ENCODE measurements around the gene ZNF212. TPM values are rescaled to one million over a fixed set of nuclear protein-coding genes. Genes with fewer than 3 reads are reported as not detected.

ZNF212 gene
- polyA plus RNA-seq, 1 donor from 2014 or later: 12.2 TPM

GRCh38 chr7:149282331-149282655 lies 42.8 kb downstream of the ZNF212 start:
- Histone ChIP-seq H4K20me1 (ENCODE audit: insufficient read depth) (no peaks in the 10 kb centered on the region), H3K27me3 (ENCODE audit: insufficient read depth, low read depth, low read length) (peaks cover 3% of the 10 kb centered on the region), H3K79me2 (replicated peaks; ENCODE audit: insufficient read depth, low read length) (no peaks in the 10 kb centered on the region), H3K4me2 (ENCODE audit: low read length) (no peak overlapping the region), H3K4me3 (ENCODE audit: low read length) (no peak overlapping the region), H2AFZ (ENCODE audit: low read depth, low read length) (no peak overlapping the region), H3F3A (ENCODE audit: insufficient read depth, low read length, poor library complexity, severe bottlenecking) (no peaks in the 10 kb centered on the region), H3K9ac (ENCODE audit: low read length) (no peak overlapping the region), H3K9me3 (ENCODE audit: low read length) (no peaks in the 10 kb centered on the region), H3K36me3 (ENCODE audit: insufficient read depth, low read length) (no peaks in the 10 kb centered on the region), H3K9me2 (ENCODE audit: insufficient read depth, low read length) (no peaks in the 10 kb centered on the region), H3K27ac (ENCODE audit: low read length) (no peak overlapping the region)
- TF ChIP-seq, protein P1, sequence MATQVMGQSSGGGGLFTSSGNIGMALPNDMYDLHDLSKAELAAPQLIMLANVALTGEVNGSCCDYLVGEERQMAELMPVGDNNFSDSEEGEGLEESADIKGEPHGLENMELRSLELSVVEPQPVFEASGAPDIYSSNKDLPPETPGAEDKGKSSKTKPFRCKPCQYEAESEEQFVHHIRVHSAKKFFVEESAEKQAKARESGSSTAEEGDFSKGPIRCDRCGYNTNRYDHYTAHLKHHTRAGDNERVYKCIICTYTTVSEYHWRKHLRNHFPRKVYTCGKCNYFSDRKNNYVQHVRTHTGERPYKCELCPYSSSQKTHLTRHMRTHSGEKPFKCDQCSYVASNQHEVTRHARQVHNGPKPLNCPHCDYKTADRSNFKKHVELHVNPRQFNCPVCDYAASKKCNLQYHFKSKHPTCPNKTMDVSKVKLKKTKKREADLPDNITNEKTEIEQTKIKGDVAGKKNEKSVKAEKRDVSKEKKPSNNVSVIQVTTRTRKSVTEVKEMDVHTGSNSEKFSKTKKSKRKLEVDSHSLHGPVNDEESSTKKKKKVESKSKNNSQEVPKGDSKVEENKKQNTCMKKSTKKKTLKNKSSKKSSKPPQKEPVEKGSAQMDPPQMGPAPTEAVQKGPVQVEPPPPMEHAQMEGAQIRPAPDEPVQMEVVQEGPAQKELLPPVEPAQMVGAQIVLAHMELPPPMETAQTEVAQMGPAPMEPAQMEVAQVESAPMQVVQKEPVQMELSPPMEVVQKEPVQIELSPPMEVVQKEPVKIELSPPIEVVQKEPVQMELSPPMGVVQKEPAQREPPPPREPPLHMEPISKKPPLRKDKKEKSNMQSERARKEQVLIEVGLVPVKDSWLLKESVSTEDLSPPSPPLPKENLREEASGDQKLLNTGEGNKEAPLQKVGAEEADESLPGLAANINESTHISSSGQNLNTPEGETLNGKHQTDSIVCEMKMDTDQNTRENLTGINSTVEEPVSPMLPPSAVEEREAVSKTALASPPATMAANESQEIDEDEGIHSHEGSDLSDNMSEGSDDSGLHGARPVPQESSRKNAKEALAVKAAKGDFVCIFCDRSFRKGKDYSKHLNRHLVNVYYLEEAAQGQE (IDR thresholded peaks at IDR 0.05; ENCODE audit: borderline replicate concordance): no peak
- TF ChIP-seq SMC3 (conservative IDR thresholded peaks at IDR 0.05; ENCODE audit: poor library complexity): no peak
- TF ChIP-seq EP300 (conservative IDR thresholded peaks at IDR 0.05; ENCODE audit: poor library complexity, severe bottlenecking): no peak
- no peak for TF ChIP-seq CTCF (IDR thresholded peaks at IDR 0.05; ENCODE audit: poor library complexity, severe bottlenecking)
- no peak for TF ChIP-seq EZH2 (IDR thresholded peaks at IDR 0.05; ENCODE audit: borderline replicate concordance, insufficient read depth, low read length, poor library complexity, severe bottlenecking)
- no peak for TF ChIP-seq RAD21 (conservative IDR thresholded peaks at IDR 0.05)
- no peak for TF ChIP-seq MXI1 (conservative IDR thresholded peaks at IDR 0.05; ENCODE audit: poor library complexity, severe bottlenecking)
- no peak for TF ChIP-seq POLR2AphosphoS5 (IDR thresholded peaks at IDR 0.05)
- no peak for TF ChIP-seq TAF1 (IDR thresholded peaks at IDR 0.05; ENCODE audit: low read depth)

GRCh38 chr7:149283321-149283720 lies 43.9 kb downstream of the ZNF212 start:
- Histone ChIP-seq H3F3A (ENCODE audit: insufficient read depth, low read length, poor library complexity, severe bottlenecking) (no peaks in the 10 kb centered on the region), H2AFZ (ENCODE audit: low read depth, low read length) (no peak overlapping the region), H4K20me1 (ENCODE audit: insufficient read depth) (no peaks in the 10 kb centered on the region), H3K4me3 (ENCODE audit: low read length) (no peak overlapping the region), H3K27me3 (ENCODE audit: insufficient read depth, low read depth, low read length) (peaks cover 3% of the 10 kb centered on the region), H3K27ac (ENCODE audit: low read length) (no peak overlapping the region), H3K36me3 (ENCODE audit: insufficient read depth, low read length) (no peaks in the 10 kb centered on the region), H3K9me2 (ENCODE audit: insufficient read depth, low read length) (no peaks in the 10 kb centered on the region), H3K9me3 (ENCODE audit: low read length) (no peaks in the 10 kb centered on the region), H3K4me2 (ENCODE audit: low read length) (no peak overlapping the region), H3K79me2 (replicated peaks; ENCODE audit: insufficient read depth, low read length) (no peaks in the 10 kb centered on the region), H3K9ac (ENCODE audit: low read length) (no peak overlapping the region)
- no peak for TF ChIP-seq TAF1 (IDR thresholded peaks at IDR 0.05; ENCODE audit: low read depth)
- TF ChIP-seq, protein P1 (IDR thresholded peaks at IDR 0.05; ENCODE audit: borderline replicate concordance): no peak
- TF ChIP-seq RAD21 (conservative IDR thresholded peaks at IDR 0.05): no peak
- TF ChIP-seq CTCF (IDR thresholded peaks at IDR 0.05; ENCODE audit: poor library complexity, severe bottlenecking): no peak
- TF ChIP-seq POLR2AphosphoS5 (IDR thresholded peaks at IDR 0.05): no peak
- no peak for TF ChIP-seq SMC3 (conservative IDR thresholded peaks at IDR 0.05; ENCODE audit: poor library complexity)
- TF ChIP-seq EP300 (conservative IDR thresholded peaks at IDR 0.05; ENCODE audit: poor library complexity, severe bottlenecking): no peak
- no peak for TF ChIP-seq EZH2 (IDR thresholded peaks at IDR 0.05; ENCODE audit: borderline replicate concordance, insufficient read depth, low read length, poor library complexity, severe bottlenecking)
- no peak for TF ChIP-seq MXI1 (conservative IDR thresholded peaks at IDR 0.05; ENCODE audit: poor library complexity, severe bottlenecking)

All from neural cell (in vitro differentiated cells).